ENCODE measurements around the gene RAB25. TPM values are rescaled to one million over a fixed set of nuclear protein-coding genes. Genes with fewer than 3 reads are reported as not detected.

The RAB25 gene
- total and polyA plus RNA-seq, 2 of the 13 experiments (the other 11 are each of a cell fraction or from before 2014, with no cell fraction given): 0.20 to 0.22 TPM

DNA sequence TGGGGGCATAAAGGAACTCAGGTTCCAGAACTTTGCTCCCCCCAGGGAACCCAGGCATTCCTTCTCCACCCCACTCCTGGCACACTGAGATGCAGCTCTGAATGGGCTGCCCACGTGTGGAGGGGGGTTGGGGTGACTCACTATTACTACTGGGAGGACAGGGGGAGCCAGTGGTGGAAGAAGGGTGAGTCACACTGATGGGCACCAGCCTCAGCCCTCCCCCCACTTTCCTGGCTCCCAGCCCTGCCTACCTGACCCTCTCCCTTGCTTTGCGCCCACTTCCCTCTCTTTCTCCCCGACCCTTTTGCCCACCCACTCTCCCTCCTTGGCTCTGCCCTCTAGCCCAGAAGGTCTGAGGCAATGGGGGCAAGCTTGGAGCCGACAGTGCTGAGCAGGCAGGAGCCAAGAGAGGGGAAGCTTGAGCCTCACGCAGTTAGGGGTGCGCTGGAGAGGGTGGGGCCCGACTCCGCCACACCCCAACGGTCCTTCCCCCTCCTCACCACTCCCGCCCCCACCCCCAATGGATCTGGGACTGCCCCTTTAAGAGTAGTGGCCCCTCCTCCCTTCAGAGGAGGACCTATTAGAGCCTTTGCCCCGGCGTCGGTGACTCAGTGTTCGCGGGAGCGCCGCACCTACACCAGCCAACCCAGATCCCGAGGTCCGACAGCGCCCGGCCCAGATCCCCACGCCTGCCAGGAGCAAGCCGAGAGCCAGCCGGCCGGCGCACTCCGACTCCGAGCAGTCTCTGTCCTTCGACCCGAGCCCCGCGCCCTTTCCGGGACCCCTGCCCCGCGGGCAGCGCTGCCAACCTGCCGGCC, 53.4 kb downstream of the RAB25 start, which contains the start of gene LMNA (continued):
- TF ChIP-seq, protein P1, sequence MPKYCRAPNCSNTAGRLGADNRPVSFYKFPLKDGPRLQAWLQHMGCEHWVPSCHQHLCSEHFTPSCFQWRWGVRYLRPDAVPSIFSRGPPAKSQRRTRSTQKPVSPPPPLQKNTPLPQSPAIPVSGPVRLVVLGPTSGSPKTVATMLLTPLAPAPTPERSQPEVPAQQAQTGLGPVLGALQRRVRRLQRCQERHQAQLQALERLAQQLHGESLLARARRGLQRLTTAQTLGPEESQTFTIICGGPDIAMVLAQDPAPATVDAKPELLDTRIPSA (CRISPR knock-in tag; IDR thresholded peaks at IDR 0.05; ENCODE audit: borderline replicate concordance): no peak
- TF ChIP-seq KLF13 (CRISPR knock-in tag; IDR thresholded peaks at IDR 0.05) (no peak), ZFP37 (CRISPR knock-in tag; IDR thresholded peaks at IDR 0.05; ENCODE audit: borderline replicate concordance) (no peak), DNMT1 (CRISPR knock-in tag; IDR thresholded peaks at IDR 0.05) (no peak), ZNF160 (CRISPR knock-in tag; IDR thresholded peaks at IDR 0.05) (no peak), JUNB (CRISPR knock-in tag; IDR thresholded peaks at IDR 0.05; ENCODE audit: borderline replicate concordance) (no peak), ZNF230 (CRISPR knock-in tag; IDR thresholded peaks at IDR 0.05) (no peak), ZNF234 (CRISPR knock-in tag; conservative IDR thresholded peaks at IDR 0.05) (no peak), ARID3A (IDR thresholded peaks at IDR 0.05; ENCODE audit: low read depth, low read length) (peak; percentile 27; the same call in 1 of the 2 replicates), STAG1 (CRISPR knock-in tag; IDR thresholded peaks at IDR 0.05) (no peak), ZNF703 (CRISPR knock-in tag; IDR thresholded peaks at IDR 0.05; ENCODE audit: borderline replicate concordance) (no peak), RCOR2 (CRISPR knock-in tag; IDR thresholded peaks at IDR 0.05) (no peak), NFE2L1 (CRISPR knock-in tag; IDR thresholded peaks at IDR 0.05; ENCODE audit: borderline replicate concordance) (no peak), NRL (CRISPR knock-in tag; IDR thresholded peaks at IDR 0.05; ENCODE audit: borderline replicate concordance) (peak; percentile 65; the same call in 1 of the 2 replicates), ZNF383 (CRISPR knock-in tag; IDR thresholded peaks at IDR 0.05; ENCODE audit: borderline replicate concordance) (no peak), ZNF782 (CRISPR knock-in tag; IDR thresholded peaks at IDR 0.05; ENCODE audit: borderline replicate concordance) (no peak), HNRNPL (IDR thresholded peaks at IDR 0.05; ENCODE audit: low read depth, low read length) (peak; percentile 87), ZZZ3 (CRISPR knock-in tag; IDR thresholded peaks at IDR 0.05; ENCODE audit: borderline replicate concordance) (no peak; the same call in 1 of the 2 replicates), ZFP36L2 (CRISPR knock-in tag; IDR thresholded peaks at IDR 0.05) (no peak), TARDBP (CRISPR knock-in tag; IDR thresholded peaks at IDR 0.05) (no peak), XRCC5 (optimal IDR thresholded peaks at IDR 0.05; ENCODE audit: low read length) (peak; percentile 27)
- TF ChIP-seq, protein P2, sequence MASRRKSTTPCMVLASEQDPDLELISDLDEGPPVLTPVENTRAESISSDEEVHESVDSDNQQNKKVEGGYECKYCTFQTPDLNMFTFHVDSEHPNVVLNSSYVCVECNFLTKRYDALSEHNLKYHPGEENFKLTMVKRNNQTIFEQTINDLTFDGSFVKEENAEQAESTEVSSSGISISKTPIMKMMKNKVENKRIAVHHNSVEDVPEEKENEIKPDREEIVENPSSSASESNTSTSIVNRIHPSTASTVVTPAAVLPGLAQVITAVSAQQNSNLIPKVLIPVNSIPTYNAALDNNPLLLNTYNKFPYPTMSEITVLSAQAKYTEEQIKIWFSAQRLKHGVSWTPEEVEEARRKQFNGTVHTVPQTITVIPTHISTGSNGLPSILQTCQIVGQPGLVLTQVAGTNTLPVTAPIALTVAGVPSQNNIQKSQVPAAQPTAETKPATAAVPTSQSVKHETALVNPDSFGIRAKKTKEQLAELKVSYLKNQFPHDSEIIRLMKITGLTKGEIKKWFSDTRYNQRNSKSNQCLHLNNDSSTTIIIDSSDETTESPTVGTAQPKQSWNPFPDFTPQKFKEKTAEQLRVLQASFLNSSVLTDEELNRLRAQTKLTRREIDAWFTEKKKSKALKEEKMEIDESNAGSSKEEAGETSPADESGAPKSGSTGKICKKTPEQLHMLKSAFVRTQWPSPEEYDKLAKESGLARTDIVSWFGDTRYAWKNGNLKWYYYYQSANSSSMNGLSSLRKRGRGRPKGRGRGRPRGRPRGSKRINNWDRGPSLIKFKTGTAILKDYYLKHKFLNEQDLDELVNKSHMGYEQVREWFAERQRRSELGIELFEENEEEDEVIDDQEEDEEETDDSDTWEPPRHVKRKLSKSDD (CRISPR knock-in tag; IDR thresholded peaks at IDR 0.05; ENCODE audit: low read depth): no peak; the same call in 1 of the 2 replicates
- TF ChIP-seq, protein P3, sequence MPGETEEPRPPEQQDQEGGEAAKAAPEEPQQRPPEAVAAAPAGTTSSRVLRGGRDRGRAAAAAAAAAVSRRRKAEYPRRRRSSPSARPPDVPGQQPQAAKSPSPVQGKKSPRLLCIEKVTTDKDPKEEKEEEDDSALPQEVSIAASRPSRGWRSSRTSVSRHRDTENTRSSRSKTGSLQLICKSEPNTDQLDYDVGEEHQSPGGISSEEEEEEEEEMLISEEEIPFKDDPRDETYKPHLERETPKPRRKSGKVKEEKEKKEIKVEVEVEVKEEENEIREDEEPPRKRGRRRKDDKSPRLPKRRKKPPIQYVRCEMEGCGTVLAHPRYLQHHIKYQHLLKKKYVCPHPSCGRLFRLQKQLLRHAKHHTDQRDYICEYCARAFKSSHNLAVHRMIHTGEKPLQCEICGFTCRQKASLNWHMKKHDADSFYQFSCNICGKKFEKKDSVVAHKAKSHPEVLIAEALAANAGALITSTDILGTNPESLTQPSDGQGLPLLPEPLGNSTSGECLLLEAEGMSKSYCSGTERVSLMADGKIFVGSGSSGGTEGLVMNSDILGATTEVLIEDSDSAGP (CRISPR knock-in tag; IDR thresholded peaks at IDR 0.05; ENCODE audit: borderline replicate concordance): peak; percentile 99
